GM06990 (cell line): ENCODE data around the gene PIANP.
A peak's percentile ranks its signal among the peaks of the same experiment; 100 is the strongest.
"Not testable (repeated sequence)": the region's sequence is repeated elsewhere in the genome, so short reads cannot be mapped to it uniquely, and the experiment has no call there.

ENCODE experiments used
- DNase-seq: peaks from one replicate; pipeline ENCODE4 v3.0.0-alpha.2; 2011; ENCODE audit not compliant: insufficient read length; ENCODE audit errors: extremely low read depth
- H3K27me3 ChIP-seq: replicated peaks from 2 replicates; pipeline ENCODE4 v1.6.0; 2011; ENCODE audit warnings: low read length; ENCODE audit not compliant: control insufficient read depth, insufficient read depth
- H3K36me3 ChIP-seq: 2 replicates; pipeline ENCODE4 v1.5.1; 2011; ENCODE audit warnings: low read length; ENCODE audit not compliant: control insufficient read depth, insufficient read depth
- H3K4me3 ChIP-seq: replicated peaks from 2 replicates; pipeline ENCODE4 v1.5.1; 2011; ENCODE audit warnings: low read depth, mild to moderate bottlenecking, control low read depth, low read length
- CTCF ChIP-seq: IDR thresholded peaks from 2 replicates; pipeline ENCODE4 v1.5.1; 2011; ENCODE audit warnings: low read length, control low read depth, mild to moderate bottlenecking, inconsistent platforms; ENCODE audit not compliant: insufficient read depth, poor library complexity, severe bottlenecking

PIANP gene

GRCh38 chr12:6725350-6725749 lies 24.7 kb upstream of the PIANP start:
- no peaks in the 10 kb centered on the region for H3K27me3 ChIP-seq
- no peak for TF ChIP-seq CTCF
- DNase-seq, result no peak
- peaks cover 9% of the 10 kb centered on the region for H3K36me3 ChIP-seq
- H3K4me3 ChIP-seq, result no peak overlapping the region

- no peak for DNase-seq
- Histone ChIP-seq H3K27me3 (no peaks in the 10 kb centered on the region), H3K36me3 (peaks cover 5% of the 10 kb centered on the region), H3K4me3 (peak overlapping the region; percentile 80)
- no peak for TF ChIP-seq CTCF
Observed at GRCh38 chr12:6724409-6724797, 23.8 kb upstream of the PIANP start.

- TF ChIP-seq CTCF, result no peak
- Histone ChIP-seq H3K36me3 (no peaks in the 10 kb centered on the region; the same call in 1 of the 2 replicates), H3K27me3 (no peaks in the 10 kb centered on the region), H3K4me3 (peak within 1 kb of the TSS; percentile 80)
- peak; percentile 100 for DNase-seq
Observed at GRCh38 chr12:6723607-6724408, 23.2 kb upstream of the PIANP start, which contains the start of gene COPS7A. Gene COPS7A, plus strand, starts transcription at chr12:6724046. Its CDS starts 611 bp downstream, at chr12:6724657.

- no peak for TF ChIP-seq CTCF
- H3K27me3 ChIP-seq, result no peaks in the 10 kb centered on the region
- DNase-seq, result no peak
- H3K36me3 ChIP-seq, result no peaks in the 10 kb centered on the region
- H3K4me3 ChIP-seq, result no peak overlapping the region
Observed at GRCh38 chr12:6722863-6723262, 22.2 kb upstream of the PIANP start.

GRCh38 chr12:6716874-6717437 lies 16.3 kb upstream of the PIANP start:
- no peaks in the 10 kb centered on the region for H3K36me3 ChIP-seq
- no peak overlapping the region for H3K4me3 ChIP-seq
- no peak for DNase-seq
- H3K27me3 ChIP-seq, result no peaks in the 10 kb centered on the region
- TF ChIP-seq CTCF, result no peak

- not testable (repeated sequence) for H3K4me3 ChIP-seq, H3K36me3 ChIP-seq, DNase-seq, H3K27me3 ChIP-seq
Observed at GRCh38 chr12:6716031-6716873, 15.6 kb upstream of the PIANP start.
